H1 (cell line): Measurements from ENCODE around the gene AMPD1. TPM values are rescaled to one million over a fixed set of nuclear protein-coding genes. Genes with fewer than 3 reads are reported as not detected.

ENCODE experiments used
- ASH2L ChIP-seq: fragments of 200-600, 300-600 bp; sonication (generic); IDR thresholded peaks from one replicate; pipeline ENCODE4 v1.7.1; 2017; ENCODE audit warnings: low read length
- JUND ChIP-seq: IDR thresholded peaks from 2 replicates; pipeline ENCODE4 v1.6.1; 2011; ENCODE audit warnings: mild to moderate bottlenecking, improper control_type of control experiment, low read length
- MAFK ChIP-seq: IDR thresholded peaks from 2 replicates; pipeline ENCODE4 v1.6.1; 2012; ENCODE audit warnings: low read depth, mild to moderate bottlenecking, improper control_type of control experiment, low read length
- RFX5 ChIP-seq: IDR thresholded peaks from 2 replicates; pipeline ENCODE4 v1.6.1; 2011; ENCODE audit warnings: low read depth, low read length, improper control_type of control experiment, borderline replicate concordance
- SIN3A ChIP-seq, 2 experiments: IDR thresholded peaks in 1 of 2; conservative IDR thresholded peaks in 1 of 2; 2 replicates each; pipeline ENCODE4 v1.6.1; 2011 to 2012; ENCODE audit warnings: low read length in 2 of 2, improper control_type of control experiment in 1 of 2, low read depth in 1 of 2, mild to moderate bottlenecking in 1 of 2
- polyA plus RNA-seq, 7 experiments: library from polyadenylated mRNA; depleted of rRNA in 3 of 7; stranded (reverse) in 5 of 7; unstranded in 2 of 7; fragments of >200 nt in 5 of 7; fragments of 200-250 nt in 2 of 7; gene quantifications; 1 replicate in 5 of 7; 2 replicates in 1 of 7; 4 replicates in 1 of 7; pipeline versions ENCODE4 v1.2.1 to v1.2.3, GENCODE V29; 2011 to 2013; ENCODE audit warnings: missing spikeins in 2 of 7, mixed read lengths in 2 of 7
- total RNA-seq: library from RNA; stranded (reverse); fragmentation: NEBNext Ultra II Directional; extraction: Animal tissue kit (Norgen Biotek cat#: 25700); gene quantifications from 2 replicates; pipeline ENCODE4 v1.2.1, GENCODE V29; 2021
- TF ChIP-seq, protein P1 (sequence below): fragments of 300-600 bp; sonication (generic); IDR thresholded peaks from 2 replicates; pipeline ENCODE4 v1.7.1; 2012; ENCODE audit warnings: low read length, moderate library complexity, mild to moderate bottlenecking, inconsistent platforms; ENCODE audit not compliant: insufficient replicate concordance
- TF ChIP-seq, protein P2 (sequence below): IDR thresholded peaks from 2 replicates; pipeline ENCODE4 v1.6.1; 2011; ENCODE audit warnings: low read depth, mild to moderate bottlenecking, low read length; ENCODE audit not compliant: insufficient read depth
- TF ChIP-seq, protein P3 (sequence below), 3 experiments: IDR thresholded peaks; 1 replicate in 2 of 3; 2 replicates in 1 of 3; pipeline versions ENCODE4 v1.5.1 to v1.6.1; 2011; ENCODE audit warnings: low read length in 3 of 3, mild to moderate bottlenecking in 3 of 3, inconsistent platforms in 2 of 3, low read depth in 1 of 3, moderate library complexity in 1 of 3; ENCODE audit not compliant: insufficient read depth in 1 of 3; ENCODE audit errors: control extremely low read depth in 1 of 3

The AMPD1 gene
- total and polyA plus RNA-seq, 2 of the 8 experiments (the other 6 are each of a cell fraction or from before 2014, with no cell fraction given) = not detected

DNA sequence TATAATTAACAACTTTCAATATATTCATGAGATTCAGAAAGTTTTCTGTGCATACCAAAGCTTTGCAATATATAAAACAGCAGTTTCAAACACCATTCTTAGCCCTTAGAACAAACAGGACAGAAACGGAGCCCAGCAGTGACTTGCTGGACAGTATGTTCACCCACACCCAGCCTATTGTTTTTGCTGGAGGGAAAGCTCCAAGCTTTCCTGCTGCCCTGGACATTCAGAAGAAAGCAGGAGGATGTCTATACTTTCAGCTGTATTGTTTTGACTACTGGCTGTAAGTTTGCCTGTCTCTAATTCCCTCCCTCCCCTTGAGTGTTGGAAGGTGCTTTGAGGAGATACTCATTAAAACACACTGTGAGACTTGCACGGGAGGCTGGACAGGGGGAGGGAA is 35.1 kb downstream of the AMPD1 start (continued):
- TF ChIP-seq, protein P1, sequence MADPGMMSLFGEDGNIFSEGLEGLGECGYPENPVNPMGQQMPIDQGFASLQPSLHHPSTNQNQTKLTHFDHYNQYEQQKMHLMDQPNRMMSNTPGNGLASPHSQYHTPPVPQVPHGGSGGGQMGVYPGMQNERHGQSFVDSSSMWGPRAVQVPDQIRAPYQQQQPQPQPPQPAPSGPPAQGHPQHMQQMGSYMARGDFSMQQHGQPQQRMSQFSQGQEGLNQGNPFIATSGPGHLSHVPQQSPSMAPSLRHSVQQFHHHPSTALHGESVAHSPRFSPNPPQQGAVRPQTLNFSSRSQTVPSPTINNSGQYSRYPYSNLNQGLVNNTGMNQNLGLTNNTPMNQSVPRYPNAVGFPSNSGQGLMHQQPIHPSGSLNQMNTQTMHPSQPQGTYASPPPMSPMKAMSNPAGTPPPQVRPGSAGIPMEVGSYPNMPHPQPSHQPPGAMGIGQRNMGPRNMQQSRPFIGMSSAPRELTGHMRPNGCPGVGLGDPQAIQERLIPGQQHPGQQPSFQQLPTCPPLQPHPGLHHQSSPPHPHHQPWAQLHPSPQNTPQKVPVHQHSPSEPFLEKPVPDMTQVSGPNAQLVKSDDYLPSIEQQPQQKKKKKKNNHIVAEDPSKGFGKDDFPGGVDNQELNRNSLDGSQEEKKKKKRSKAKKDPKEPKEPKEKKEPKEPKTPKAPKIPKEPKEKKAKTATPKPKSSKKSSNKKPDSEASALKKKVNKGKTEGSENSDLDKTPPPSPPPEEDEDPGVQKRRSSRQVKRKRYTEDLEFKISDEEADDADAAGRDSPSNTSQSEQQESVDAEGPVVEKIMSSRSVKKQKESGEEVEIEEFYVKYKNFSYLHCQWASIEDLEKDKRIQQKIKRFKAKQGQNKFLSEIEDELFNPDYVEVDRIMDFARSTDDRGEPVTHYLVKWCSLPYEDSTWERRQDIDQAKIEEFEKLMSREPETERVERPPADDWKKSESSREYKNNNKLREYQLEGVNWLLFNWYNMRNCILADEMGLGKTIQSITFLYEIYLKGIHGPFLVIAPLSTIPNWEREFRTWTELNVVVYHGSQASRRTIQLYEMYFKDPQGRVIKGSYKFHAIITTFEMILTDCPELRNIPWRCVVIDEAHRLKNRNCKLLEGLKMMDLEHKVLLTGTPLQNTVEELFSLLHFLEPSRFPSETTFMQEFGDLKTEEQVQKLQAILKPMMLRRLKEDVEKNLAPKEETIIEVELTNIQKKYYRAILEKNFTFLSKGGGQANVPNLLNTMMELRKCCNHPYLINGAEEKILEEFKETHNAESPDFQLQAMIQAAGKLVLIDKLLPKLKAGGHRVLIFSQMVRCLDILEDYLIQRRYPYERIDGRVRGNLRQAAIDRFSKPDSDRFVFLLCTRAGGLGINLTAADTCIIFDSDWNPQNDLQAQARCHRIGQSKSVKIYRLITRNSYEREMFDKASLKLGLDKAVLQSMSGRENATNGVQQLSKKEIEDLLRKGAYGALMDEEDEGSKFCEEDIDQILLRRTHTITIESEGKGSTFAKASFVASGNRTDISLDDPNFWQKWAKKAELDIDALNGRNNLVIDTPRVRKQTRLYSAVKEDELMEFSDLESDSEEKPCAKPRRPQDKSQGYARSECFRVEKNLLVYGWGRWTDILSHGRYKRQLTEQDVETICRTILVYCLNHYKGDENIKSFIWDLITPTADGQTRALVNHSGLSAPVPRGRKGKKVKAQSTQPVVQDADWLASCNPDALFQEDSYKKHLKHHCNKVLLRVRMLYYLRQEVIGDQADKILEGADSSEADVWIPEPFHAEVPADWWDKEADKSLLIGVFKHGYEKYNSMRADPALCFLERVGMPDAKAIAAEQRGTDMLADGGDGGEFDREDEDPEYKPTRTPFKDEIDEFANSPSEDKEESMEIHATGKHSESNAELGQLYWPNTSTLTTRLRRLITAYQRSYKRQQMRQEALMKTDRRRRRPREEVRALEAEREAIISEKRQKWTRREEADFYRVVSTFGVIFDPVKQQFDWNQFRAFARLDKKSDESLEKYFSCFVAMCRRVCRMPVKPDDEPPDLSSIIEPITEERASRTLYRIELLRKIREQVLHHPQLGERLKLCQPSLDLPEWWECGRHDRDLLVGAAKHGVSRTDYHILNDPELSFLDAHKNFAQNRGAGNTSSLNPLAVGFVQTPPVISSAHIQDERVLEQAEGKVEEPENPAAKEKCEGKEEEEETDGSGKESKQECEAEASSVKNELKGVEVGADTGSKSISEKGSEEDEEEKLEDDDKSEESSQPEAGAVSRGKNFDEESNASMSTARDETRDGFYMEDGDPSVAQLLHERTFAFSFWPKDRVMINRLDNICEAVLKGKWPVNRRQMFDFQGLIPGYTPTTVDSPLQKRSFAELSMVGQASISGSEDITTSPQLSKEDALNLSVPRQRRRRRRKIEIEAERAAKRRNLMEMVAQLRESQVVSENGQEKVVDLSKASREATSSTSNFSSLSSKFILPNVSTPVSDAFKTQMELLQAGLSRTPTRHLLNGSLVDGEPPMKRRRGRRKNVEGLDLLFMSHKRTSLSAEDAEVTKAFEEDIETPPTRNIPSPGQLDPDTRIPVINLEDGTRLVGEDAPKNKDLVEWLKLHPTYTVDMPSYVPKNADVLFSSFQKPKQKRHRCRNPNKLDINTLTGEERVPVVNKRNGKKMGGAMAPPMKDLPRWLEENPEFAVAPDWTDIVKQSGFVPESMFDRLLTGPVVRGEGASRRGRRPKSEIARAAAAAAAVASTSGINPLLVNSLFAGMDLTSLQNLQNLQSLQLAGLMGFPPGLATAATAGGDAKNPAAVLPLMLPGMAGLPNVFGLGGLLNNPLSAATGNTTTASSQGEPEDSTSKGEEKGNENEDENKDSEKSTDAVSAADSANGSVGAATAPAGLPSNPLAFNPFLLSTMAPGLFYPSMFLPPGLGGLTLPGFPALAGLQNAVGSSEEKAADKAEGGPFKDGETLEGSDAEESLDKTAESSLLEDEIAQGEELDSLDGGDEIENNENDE = no peak
- TF ChIP-seq RFX5 (no peak), MAFK (no peak), ASH2L (no peak), SIN3A (conservative IDR thresholded peaks at IDR 0.05 in 1 of 2, IDR thresholded peaks at IDR 0.05 in 1 of 2; ENCODE audit: low read depth in 1 of 2, low read length in 2 of 2) (no peak), JUND (no peak)
- TF ChIP-seq, protein P2, sequence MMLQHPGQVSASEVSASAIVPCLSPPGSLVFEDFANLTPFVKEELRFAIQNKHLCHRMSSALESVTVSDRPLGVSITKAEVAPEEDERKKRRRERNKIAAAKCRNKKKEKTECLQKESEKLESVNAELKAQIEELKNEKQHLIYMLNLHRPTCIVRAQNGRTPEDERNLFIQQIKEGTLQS = no peak
- TF ChIP-seq, protein P3, sequence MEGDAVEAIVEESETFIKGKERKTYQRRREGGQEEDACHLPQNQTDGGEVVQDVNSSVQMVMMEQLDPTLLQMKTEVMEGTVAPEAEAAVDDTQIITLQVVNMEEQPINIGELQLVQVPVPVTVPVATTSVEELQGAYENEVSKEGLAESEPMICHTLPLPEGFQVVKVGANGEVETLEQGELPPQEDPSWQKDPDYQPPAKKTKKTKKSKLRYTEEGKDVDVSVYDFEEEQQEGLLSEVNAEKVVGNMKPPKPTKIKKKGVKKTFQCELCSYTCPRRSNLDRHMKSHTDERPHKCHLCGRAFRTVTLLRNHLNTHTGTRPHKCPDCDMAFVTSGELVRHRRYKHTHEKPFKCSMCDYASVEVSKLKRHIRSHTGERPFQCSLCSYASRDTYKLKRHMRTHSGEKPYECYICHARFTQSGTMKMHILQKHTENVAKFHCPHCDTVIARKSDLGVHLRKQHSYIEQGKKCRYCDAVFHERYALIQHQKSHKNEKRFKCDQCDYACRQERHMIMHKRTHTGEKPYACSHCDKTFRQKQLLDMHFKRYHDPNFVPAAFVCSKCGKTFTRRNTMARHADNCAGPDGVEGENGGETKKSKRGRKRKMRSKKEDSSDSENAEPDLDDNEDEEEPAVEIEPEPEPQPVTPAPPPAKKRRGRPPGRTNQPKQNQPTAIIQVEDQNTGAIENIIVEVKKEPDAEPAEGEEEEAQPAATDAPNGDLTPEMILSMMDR (IDR thresholded peaks at IDR 0.05; ENCODE audit: control extremely low read depth in 1 of 3, insufficient read depth in 1 of 3, low read depth in 1 of 3, low read length in 3 of 3) = no peak
